WTC11 (cell line): ENCODE results near the gene B3GAT2. TPM values are rescaled to one million over a fixed set of nuclear protein-coding genes. Genes with fewer than 3 reads are reported as not detected.

Source experiments
- ATAC-seq: fragments of 200-7000 bp; cut with Tn5 transposase; 2 replicates; pipeline ENCODE4 v1.10.0; 2021; ENCODE audit warnings: mild to moderate bottlenecking, moderate library complexity
- CTCF ChIA-PET: fragments of 300-600 bp; sonication (Branson Sonifier 250); formaldehyde crosslinking; loops from one replicate; lab custom pipeline; 2021; ENCODE audit warnings: antibody characterized with exemption; lab: Charles Lee
- POLR2A ChIA-PET: fragments of 350-600 bp; sonication (Branson Sonifier 250); formaldehyde crosslinking; loops from one replicate; lab custom pipeline; 2021; ENCODE audit warnings: antibody characterized with exemption; lab: Charles Lee
- DNase-seq: peaks from one replicate; pipeline ENCODE4 v3.0.0; 2021; ENCODE audit warnings: low spot score
- H3K27ac Mint-ChIP-seq: 2 replicates; pipeline ENCODE4 v1.8.0; 2021; ENCODE audit warnings: mixed read lengths
- H3K27me3 Mint-ChIP-seq: 2 replicates; pipeline ENCODE4 v1.8.0; 2021; ENCODE audit warnings: low read depth, mild to moderate bottlenecking, moderate library complexity, mixed read lengths
- H3K36me3 Mint-ChIP-seq: 2 replicates; pipeline ENCODE4 v1.8.0; 2021; ENCODE audit warnings: mixed read lengths
- H3K4me1 Mint-ChIP-seq: 2 replicates; pipeline ENCODE4 v1.8.0; 2022; ENCODE audit warnings: mixed read lengths
- H3K4me3 Mint-ChIP-seq: 2 replicates; pipeline ENCODE4 v1.8.0; 2021; ENCODE audit warnings: mild to moderate bottlenecking, moderate library complexity, mixed read lengths
- H3K9me3 Mint-ChIP-seq: 2 replicates; pipeline ENCODE4 v1.8.0; 2021; ENCODE audit warnings: mixed read lengths
- CTCF ChIP-seq: fragments of 200-600 bp; IDR thresholded peaks from 2 replicates; pipeline ENCODE4 v1.8.0; 2022; ENCODE audit warnings: antibody characterized with exemption
- ERG ChIP-seq: fragments of 250-450 bp; sonication (Bioruptor Pico); IDR thresholded peaks from 2 replicates; pipeline ENCODE4 v1.8.0; 2021; ENCODE audit warnings: mild to moderate bottlenecking
- ETV6 ChIP-seq: sonication (generic); formaldehyde crosslinking; IDR thresholded peaks from 2 replicates; pipeline ENCODE4 v1.8.1; 2022; ENCODE audit warnings: mild to moderate bottlenecking, missing genetic modification reagents
- FOXK1 ChIP-seq: sonication (generic); formaldehyde crosslinking; IDR thresholded peaks from 2 replicates; pipeline ENCODE4 v1.8.0; 2022; ENCODE audit warnings: mild to moderate bottlenecking, moderate library complexity, missing genetic modification reagents
- FOXP1 ChIP-seq: sonication (generic); formaldehyde crosslinking; IDR thresholded peaks from 2 replicates; pipeline ENCODE4 v1.8.0; 2022; ENCODE audit warnings: missing genetic modification reagents, mild to moderate bottlenecking, moderate library complexity, borderline replicate concordance
- MLX ChIP-seq: sonication (generic); formaldehyde crosslinking; IDR thresholded peaks from 2 replicates; pipeline ENCODE4 v1.8.1; 2023; ENCODE audit warnings: mild to moderate bottlenecking, missing genetic modification reagents, moderate library complexity
- NFE2L1 ChIP-seq: sonication (generic); formaldehyde crosslinking; IDR thresholded peaks from 2 replicates; pipeline ENCODE4 v1.8.1; 2023; ENCODE audit warnings: missing genetic modification reagents
- NR3C1 ChIP-seq: sonication (generic); formaldehyde crosslinking; conservative IDR thresholded peaks from 2 replicates; pipeline ENCODE4 v1.8.1; 2023; ENCODE audit warnings: low read depth, mild to moderate bottlenecking, missing genetic modification reagents
- RELA ChIP-seq: sonication (generic); formaldehyde crosslinking; IDR thresholded peaks from 2 replicates; pipeline ENCODE4 v1.8.1; 2022; ENCODE audit warnings: missing genetic modification reagents, mild to moderate bottlenecking, borderline replicate concordance
- SP1 ChIP-seq: sonication (generic); formaldehyde crosslinking; conservative IDR thresholded peaks from 2 replicates; pipeline ENCODE4 v1.8.1; 2022; ENCODE audit warnings: missing genetic modification reagents
- TCF7 ChIP-seq: sonication (generic); formaldehyde crosslinking; IDR thresholded peaks from 2 replicates; pipeline ENCODE4 v1.8.0; 2022; ENCODE audit warnings: mild to moderate bottlenecking, low read depth, missing genetic modification reagents, moderate library complexity
- ZBTB43 ChIP-seq: sonication (generic); formaldehyde crosslinking; IDR thresholded peaks from 2 replicates; pipeline ENCODE4 v1.8.1; 2023; ENCODE audit warnings: mild to moderate bottlenecking, missing genetic modification reagents
- ZNF263 ChIP-seq: sonication (generic); formaldehyde crosslinking; IDR thresholded peaks from 2 replicates; pipeline ENCODE4 v1.8.1; 2022; ENCODE audit warnings: low read depth, mild to moderate bottlenecking, moderate library complexity, missing genetic modification reagents
- total RNA-seq: library from RNA; stranded (reverse); gene quantifications from 3 replicates; pipeline ENCODE4 v1.2.3, GENCODE V29; 2021
- TF ChIP-seq, protein P1 (sequence below): sonication (generic); formaldehyde crosslinking; IDR thresholded peaks from 2 replicates; pipeline ENCODE4 v1.8.0; 2023; ENCODE audit warnings: mild to moderate bottlenecking, missing genetic modification reagents
- TF ChIP-seq, protein P2 (sequence below): sonication (generic); formaldehyde crosslinking; IDR thresholded peaks from 2 replicates; pipeline ENCODE4 v1.8.1; 2022; ENCODE audit warnings: mild to moderate bottlenecking, missing genetic modification reagents, moderate library complexity, borderline replicate concordance
- TF ChIP-seq, protein P3 (sequence below): fragments of 250-450 bp; sonication (Bioruptor Pico); IDR thresholded peaks from 2 replicates; pipeline ENCODE4 v1.9.0; 2021; ENCODE audit warnings: mild to moderate bottlenecking

Gene B3GAT2
- total RNA-seq, 1 experiment from 2014 or later, result 0.70 TPM

DNA sequence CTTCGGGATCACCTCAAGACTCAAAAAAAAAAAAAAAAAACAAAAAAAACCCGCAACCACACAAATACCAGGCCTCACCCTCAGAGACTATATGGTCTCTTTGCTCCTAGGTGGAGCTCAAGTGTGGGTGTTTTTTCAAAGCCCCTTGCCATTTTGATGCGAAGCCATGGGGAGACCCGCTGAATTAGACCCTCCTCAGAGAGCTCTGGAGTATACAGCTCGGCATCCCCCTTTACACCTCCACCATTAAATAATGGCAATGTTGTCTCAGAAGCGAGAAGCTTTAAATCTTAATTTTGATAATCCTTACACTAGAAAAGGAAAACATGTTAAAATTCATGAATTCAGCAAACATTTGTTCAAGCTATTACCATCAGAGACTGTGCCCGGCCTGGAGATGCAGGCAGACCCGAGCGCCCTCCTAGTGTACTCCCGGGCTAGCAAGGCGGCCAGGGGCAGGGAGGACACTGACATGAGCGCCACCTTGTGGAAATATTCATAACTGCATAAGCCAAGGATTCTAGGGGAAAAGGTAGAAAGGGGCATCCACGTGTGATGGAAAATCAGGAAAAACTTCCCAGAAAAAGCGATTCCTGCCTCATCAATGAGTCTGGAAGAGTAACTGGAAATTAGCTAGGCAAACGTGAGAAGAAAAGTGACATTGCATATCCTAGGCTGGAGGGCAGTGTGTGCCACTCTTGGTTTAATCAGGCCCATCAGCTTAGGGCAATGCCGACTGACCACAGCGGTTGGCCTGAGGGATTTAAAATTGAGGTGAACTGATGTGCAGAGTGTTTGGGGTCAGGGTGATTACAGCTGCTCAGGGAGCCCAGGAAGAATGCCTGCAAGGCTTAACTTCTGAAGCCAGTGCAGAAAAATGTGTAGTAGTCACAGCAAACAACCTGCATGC, 72.5 kb downstream of the B3GAT2 start:
- Mint-ChIP-seq H3K27ac (no peak overlapping the region; the same call in 1 of the 2 replicates), H3K4me3 (no peak overlapping the region), H3K4me1 (peaks cover 36% of the 10 kb centered on the region), H3K27me3 (no peaks in the 10 kb centered on the region; the same call in 1 of the 2 replicates)
- ChIA-PET POLR2A (interaction anchor here (0.5 to 0.9 kb wide), 4 partner anchors 11 to 177 kb away, joined by 3 read pairs; no protein-coding TSS in a partner anchor), CTCF (interaction anchor here (0.6 to 3.0 kb wide), 46 partner anchors 9 to 663 kb away, joined by 3 to 40 read pairs (median 4); partner anchors contain the start of genes B3GAT2, FAM135A and SDHAF4)
- peak; percentile 88 for ATAC-seq
- no peak for TF ChIP-seq MLX
- TF ChIP-seq CTCF, result peak; percentile 85
- TF ChIP-seq FOXK1 (CRISPR knock-in tag), result no peak
- TF ChIP-seq, all 79 proteins: peak for 1
- no peaks in the 10 kb centered on the region for H3K9me3 Mint-ChIP-seq
- no peaks in the 10 kb centered on the region for H3K36me3 Mint-ChIP-seq
- DNase-seq, result peak; percentile 71

GRCh38 chr6:70879496-70879895, 77.4 kb downstream of the B3GAT2 start:
- POLR2A ChIA-PET, result no interaction called here
- CTCF ChIA-PET, result interaction anchor here (0.6 to 1.4 kb wide), 6 partner anchors 36 to 748 kb away, joined by 3 to 8 read pairs (median 4); partner anchors contain the start of gene SDHAF4
- Mint-ChIP-seq H3K36me3 (no peaks in the 10 kb centered on the region), H3K9me3 (no peaks in the 10 kb centered on the region), H3K27me3 (no peaks in the 10 kb centered on the region; the same call in 1 of the 2 replicates), H3K27ac (no peak overlapping the region), H3K4me1 (peaks cover 18% of the 10 kb centered on the region), H3K4me3 (no peak overlapping the region)
- TF ChIP-seq, protein P1, sequence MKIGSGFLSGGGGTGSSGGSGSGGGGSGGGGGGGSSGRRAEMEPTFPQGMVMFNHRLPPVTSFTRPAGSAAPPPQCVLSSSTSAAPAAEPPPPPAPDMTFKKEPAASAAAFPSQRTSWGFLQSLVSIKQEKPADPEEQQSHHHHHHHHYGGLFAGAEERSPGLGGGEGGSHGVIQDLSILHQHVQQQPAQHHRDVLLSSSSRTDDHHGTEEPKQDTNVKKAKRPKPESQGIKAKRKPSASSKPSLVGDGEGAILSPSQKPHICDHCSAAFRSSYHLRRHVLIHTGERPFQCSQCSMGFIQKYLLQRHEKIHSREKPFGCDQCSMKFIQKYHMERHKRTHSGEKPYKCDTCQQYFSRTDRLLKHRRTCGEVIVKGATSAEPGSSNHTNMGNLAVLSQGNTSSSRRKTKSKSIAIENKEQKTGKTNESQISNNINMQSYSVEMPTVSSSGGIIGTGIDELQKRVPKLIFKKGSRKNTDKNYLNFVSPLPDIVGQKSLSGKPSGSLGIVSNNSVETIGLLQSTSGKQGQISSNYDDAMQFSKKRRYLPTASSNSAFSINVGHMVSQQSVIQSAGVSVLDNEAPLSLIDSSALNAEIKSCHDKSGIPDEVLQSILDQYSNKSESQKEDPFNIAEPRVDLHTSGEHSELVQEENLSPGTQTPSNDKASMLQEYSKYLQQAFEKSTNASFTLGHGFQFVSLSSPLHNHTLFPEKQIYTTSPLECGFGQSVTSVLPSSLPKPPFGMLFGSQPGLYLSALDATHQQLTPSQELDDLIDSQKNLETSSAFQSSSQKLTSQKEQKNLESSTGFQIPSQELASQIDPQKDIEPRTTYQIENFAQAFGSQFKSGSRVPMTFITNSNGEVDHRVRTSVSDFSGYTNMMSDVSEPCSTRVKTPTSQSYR (CRISPR knock-in tag), result no peak
- TF ChIP-seq RELA (CRISPR knock-in tag) (no peak), TCF7 (no peak), FOXP1 (CRISPR knock-in tag) (no peak), SP1 (CRISPR knock-in tag) (no peak), ETV6 (CRISPR knock-in tag) (no peak), ZBTB43 (CRISPR knock-in tag) (no peak), NR3C1 (CRISPR knock-in tag) (no peak), FOXK1 (CRISPR knock-in tag) (no peak), ZNF263 (CRISPR knock-in tag) (no peak), ERG (CRISPR knock-in tag) (no peak), NFE2L1 (CRISPR knock-in tag) (no peak)
- TF ChIP-seq, protein P2, sequence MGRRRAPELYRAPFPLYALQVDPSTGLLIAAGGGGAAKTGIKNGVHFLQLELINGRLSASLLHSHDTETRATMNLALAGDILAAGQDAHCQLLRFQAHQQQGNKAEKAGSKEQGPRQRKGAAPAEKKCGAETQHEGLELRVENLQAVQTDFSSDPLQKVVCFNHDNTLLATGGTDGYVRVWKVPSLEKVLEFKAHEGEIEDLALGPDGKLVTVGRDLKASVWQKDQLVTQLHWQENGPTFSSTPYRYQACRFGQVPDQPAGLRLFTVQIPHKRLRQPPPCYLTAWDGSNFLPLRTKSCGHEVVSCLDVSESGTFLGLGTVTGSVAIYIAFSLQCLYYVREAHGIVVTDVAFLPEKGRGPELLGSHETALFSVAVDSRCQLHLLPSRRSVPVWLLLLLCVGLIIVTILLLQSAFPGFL, result no peak
- TF ChIP-seq, protein P3, sequence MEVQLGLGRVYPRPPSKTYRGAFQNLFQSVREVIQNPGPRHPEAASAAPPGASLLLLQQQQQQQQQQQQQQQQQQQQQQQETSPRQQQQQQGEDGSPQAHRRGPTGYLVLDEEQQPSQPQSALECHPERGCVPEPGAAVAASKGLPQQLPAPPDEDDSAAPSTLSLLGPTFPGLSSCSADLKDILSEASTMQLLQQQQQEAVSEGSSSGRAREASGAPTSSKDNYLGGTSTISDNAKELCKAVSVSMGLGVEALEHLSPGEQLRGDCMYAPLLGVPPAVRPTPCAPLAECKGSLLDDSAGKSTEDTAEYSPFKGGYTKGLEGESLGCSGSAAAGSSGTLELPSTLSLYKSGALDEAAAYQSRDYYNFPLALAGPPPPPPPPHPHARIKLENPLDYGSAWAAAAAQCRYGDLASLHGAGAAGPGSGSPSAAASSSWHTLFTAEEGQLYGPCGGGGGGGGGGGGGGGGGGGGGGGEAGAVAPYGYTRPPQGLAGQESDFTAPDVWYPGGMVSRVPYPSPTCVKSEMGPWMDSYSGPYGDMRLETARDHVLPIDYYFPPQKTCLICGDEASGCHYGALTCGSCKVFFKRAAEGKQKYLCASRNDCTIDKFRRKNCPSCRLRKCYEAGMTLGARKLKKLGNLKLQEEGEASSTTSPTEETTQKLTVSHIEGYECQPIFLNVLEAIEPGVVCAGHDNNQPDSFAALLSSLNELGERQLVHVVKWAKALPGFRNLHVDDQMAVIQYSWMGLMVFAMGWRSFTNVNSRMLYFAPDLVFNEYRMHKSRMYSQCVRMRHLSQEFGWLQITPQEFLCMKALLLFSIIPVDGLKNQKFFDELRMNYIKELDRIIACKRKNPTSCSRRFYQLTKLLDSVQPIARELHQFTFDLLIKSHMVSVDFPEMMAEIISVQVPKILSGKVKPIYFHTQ, result no peak
- DNase-seq, result no peak
- no peak for ATAC-seq
